ENCODE results near the gene MDH1. TPM values are rescaled to one million over a fixed set of nuclear protein-coding genes. Genes with fewer than 3 reads are reported as not detected.
A peak's percentile ranks its signal among the peaks of the same experiment; 100 is the strongest.

Gene MDH1
- total RNA-seq, 2 experiments from 2014 or later: 235 to 241 TPM

- Mint-ChIP-seq H3K36me3 (no peaks in the 10 kb centered on the region), H3K4me3 (no peak overlapping the region), H3K9me3 (no peaks in the 10 kb centered on the region), H3K27me3 (peaks cover 15% of the 10 kb centered on the region), H3K4me1 (no peaks in the 10 kb centered on the region), H3K27ac (no peak overlapping the region)
- DNase-seq: no peak
Measured at GRCh38 chr2:63643486-63643885, 54.7 kb downstream of the MDH1 start.

DNA sequence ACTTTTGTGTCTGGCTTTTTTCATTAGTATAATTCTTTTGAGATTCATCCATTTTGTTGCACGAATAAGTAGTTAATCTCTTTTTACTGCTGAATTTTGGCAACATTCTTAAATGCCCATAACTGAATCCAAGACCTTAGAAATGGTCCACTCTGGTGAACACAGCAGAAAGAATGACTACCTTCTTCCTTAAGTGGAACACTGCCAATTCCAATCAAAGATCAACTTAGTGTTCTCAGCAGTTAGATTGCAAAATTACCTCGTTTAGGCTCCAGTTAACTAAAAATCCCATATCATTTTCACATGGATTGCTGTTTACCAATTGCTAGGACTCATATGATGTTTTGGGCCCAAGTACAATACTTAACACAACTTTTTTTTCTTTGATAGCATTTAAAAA lies 59.9 kb downstream of the MDH1 start:
- H3K27me3 Mint-ChIP-seq: no peaks in the 10 kb centered on the region
- H3K4me1 Mint-ChIP-seq: no peaks in the 10 kb centered on the region
- H3K36me3 Mint-ChIP-seq: no peaks in the 10 kb centered on the region
- no peak overlapping the region for H3K4me3 Mint-ChIP-seq
- H3K9me3 Mint-ChIP-seq: no peaks in the 10 kb centered on the region
- no peak overlapping the region for H3K27ac Mint-ChIP-seq
- no peak for DNase-seq

DNA sequence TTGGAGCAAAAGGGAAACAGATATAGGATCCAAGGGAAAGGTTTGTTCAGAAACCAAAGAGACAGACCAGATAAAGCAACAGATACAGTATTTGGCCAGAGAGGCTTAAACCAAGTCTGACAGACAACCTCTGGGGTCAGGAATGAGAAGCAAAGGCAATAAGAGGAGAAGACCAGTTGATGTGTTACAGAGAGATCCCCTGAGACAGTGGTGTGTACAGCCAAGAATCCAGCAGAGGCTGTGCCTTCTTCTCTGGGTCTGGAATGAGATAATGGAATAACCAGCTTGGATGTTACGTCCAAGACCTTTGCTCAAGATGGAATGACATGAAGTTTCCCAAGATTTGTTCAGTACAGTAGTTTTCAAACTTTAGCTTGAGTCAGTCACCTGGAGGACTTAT lies 61.1 kb downstream of the MDH1 start:
- no peak for DNase-seq
- Mint-ChIP-seq H3K9me3 (no peaks in the 10 kb centered on the region), H3K36me3 (no peaks in the 10 kb centered on the region), H3K27ac (no peak overlapping the region), H3K27me3 (no peaks in the 10 kb centered on the region), H3K4me1 (peaks cover 2% of the 10 kb centered on the region), H3K4me3 (no peak overlapping the region)

DNA sequence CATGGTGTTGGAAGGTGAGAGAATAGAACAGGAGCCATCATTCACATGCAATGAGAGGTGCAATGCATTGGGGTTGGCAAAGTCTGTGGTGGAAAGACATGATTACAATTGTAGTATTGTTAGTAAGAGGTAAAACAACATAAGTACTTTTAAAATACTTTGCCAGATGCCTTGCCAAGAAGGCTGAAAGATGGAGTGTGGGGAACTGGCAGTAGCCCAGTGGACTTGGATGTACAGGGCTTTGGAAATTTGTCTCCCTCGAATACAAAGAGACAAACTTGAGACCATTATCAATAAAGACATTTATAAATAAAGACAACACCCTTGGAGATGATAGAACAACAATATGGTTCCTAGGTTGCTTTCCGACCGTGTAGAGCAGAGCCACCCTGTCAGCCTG lies 62.0 kb downstream of the MDH1 start:
- Mint-ChIP-seq H3K27me3 (no peaks in the 10 kb centered on the region), H3K27ac (no peak overlapping the region), H3K4me3 (no peak overlapping the region), H3K36me3 (no peaks in the 10 kb centered on the region), H3K4me1 (peaks cover 5% of the 10 kb centered on the region), H3K9me3 (no peaks in the 10 kb centered on the region)
- no peak for DNase-seq

GRCh38 chr2:63651356-63651755 lies 62.6 kb downstream of the MDH1 start:
- Mint-ChIP-seq H3K4me1 (peaks cover 5% of the 10 kb centered on the region), H3K36me3 (no peaks in the 10 kb centered on the region), H3K27me3 (no peaks in the 10 kb centered on the region), H3K27ac (no peak overlapping the region), H3K4me3 (no peak overlapping the region), H3K9me3 (no peaks in the 10 kb centered on the region)
- DNase-seq: no peak

GRCh38 chr2:63651861-63652651 lies 63.3 kb downstream of the MDH1 start:
- Mint-ChIP-seq H3K36me3 (no peaks in the 10 kb centered on the region), H3K27me3 (no peaks in the 10 kb centered on the region), H3K27ac (no peak overlapping the region), H3K9me3 (no peaks in the 10 kb centered on the region), H3K4me1 (peaks cover 5% of the 10 kb centered on the region), H3K4me3 (no peak overlapping the region)
- DNase-seq: no peak

DNA sequence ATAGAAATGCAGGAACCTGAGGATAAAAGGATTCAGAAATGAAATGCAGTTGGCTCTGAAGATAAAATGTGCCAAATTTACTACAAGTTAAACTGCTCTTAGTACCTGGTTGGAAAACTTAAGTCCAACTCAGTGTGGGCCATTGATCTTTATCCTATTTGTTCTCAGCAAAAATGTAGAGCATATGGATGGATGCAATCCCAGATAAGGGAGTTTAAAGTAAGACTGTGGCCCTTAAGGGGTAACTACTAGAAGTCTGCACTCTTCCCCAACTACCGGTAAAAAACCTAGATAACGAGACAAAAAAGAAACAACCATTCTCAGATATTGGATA lies 63.9 kb downstream of the MDH1 start:
- H3K9me3 Mint-ChIP-seq: no peaks in the 10 kb centered on the region
- DNase-seq: no peak
- H3K27me3 Mint-ChIP-seq: no peaks in the 10 kb centered on the region
- no peaks in the 10 kb centered on the region for H3K36me3 Mint-ChIP-seq
- peaks cover 5% of the 10 kb centered on the region for H3K4me1 Mint-ChIP-seq
- no peak overlapping the region for H3K4me3 Mint-ChIP-seq
- no peak overlapping the region for H3K27ac Mint-ChIP-seq

DNA sequence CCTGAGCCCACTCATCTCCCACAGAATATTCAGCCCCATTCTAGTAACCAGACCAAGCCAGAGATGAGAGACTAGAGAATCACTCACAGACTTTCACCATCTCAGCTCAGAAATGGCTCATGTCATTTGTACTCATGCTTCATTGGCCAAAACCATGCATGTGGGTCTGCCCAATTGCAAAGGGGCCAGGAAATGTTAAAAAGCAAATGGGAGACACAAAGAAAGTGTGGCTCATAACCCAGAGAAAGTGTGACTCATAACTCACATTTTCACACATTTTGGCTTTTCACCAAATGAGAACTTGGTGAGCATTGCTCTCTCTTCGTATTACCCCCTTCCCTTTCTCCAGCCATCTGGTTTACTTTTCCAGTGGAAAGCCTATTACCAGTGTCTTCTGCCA lies 66.2 kb downstream of the MDH1 start:
- DNase-seq: peak; percentile 33
- Mint-ChIP-seq H3K36me3 (no peaks in the 10 kb centered on the region), H3K4me1 (peaks cover 5% of the 10 kb centered on the region), H3K9me3 (no peaks in the 10 kb centered on the region), H3K27ac (no peak overlapping the region), H3K27me3 (no peaks in the 10 kb centered on the region), H3K4me3 (no peak overlapping the region)

Other genes starting within 250 kb of the MDH1 start
- gene WDPCP, start 486 bp upstream of the MDH1 start, total RNA-seq: 1 to 10 TPM; 7.8 to 8.0 TPM